K562 (cell line): ENCODE measurements around the gene C14orf39. TPM values are rescaled to one million over a fixed set of nuclear protein-coding genes. Genes with fewer than 3 reads are reported as not detected.

Experiments
- ATAC-seq: fragments of 200-7000 bp; cut with Tn5 transposase; 3 replicates; pipeline ENCODE4 v1.9.1; 2020; ENCODE audit warnings: moderate library complexity
- BruUV-seq: library from RNA; stranded (reverse); fragments of 400-500 nt; replicated peaks from 2 replicates; lab custom pipeline; 2021; lab: Mats Ljungman, UMichigan
- CTCF ChIA-PET: fragments of 300-600 bp; formaldehyde crosslinking; extraction: SDS; loops from one replicate; lab custom pipeline; 2021; ENCODE audit warnings: low intra/inter-chr PET ratio; lab: Yijun Ruan, JAX
- POLR2A ChIA-PET: fragments of 300-600, 350-650 bp; sonication (Branson Sonifier 250); formaldehyde crosslinking; extraction: SDS; loops from one replicate; lab custom pipeline; 2021; ENCODE audit warnings: antibody characterized with exemption, inconsistent platforms; lab: Yijun Ruan, JAX
- DNase-seq, 4 experiments: peaks; one replicate each; pipeline versions ENCODE4 v3.0.0 to v3.0.0-alpha.2; 2011 to 2018; ENCODE audit warnings: low spot score in 3 of 4, mixed read lengths in 3 of 4; ENCODE audit errors: extremely low read depth in 1 of 4
- FAIRE-seq: peaks from 2 replicates; lab custom pipeline; 2011; peaks lifted over from hg19 to GRCh38; lab: Jason Lieb, UNC
- H2AFZ ChIP-seq: 2 replicates; pipeline ENCODE4 v1.6.0; 2011; ENCODE audit warnings: low read depth, low read length, control low read depth, inconsistent platforms
- H3K27ac ChIP-seq: fragments of 200-600 bp; 3 replicates; pipeline ENCODE4 v1.8.0; 2011; ENCODE audit warnings: low read depth, mild to moderate bottlenecking, control low read depth, inconsistent platforms, low read length, moderate library complexity, mixed read lengths; ENCODE audit errors: extremely low read depth
- H3K27me3 ChIP-seq, 2 experiments: fragments of 300-600 bp in 1 of 2; 2 replicates in 1 of 2; 3 replicates in 1 of 2; pipeline versions ENCODE4 v1.6.0 to v1.8.0; 2011; ENCODE audit warnings: inconsistent platforms in 2 of 2, low read length in 2 of 2, mild to moderate bottlenecking in 1 of 2, mixed read lengths in 1 of 2, moderate library complexity in 1 of 2; ENCODE audit not compliant: control insufficient read depth in 2 of 2, insufficient read depth in 2 of 2
- H3K36me3 ChIP-seq: fragments of 300-600 bp; 3 replicates; pipeline ENCODE4 v1.8.0; 2011; ENCODE audit warnings: mild to moderate bottlenecking, low read length, inconsistent platforms; ENCODE audit not compliant: control insufficient read depth, insufficient read depth
- H3K4me1 ChIP-seq, 2 experiments: fragments of 200-600 bp in 1 of 2; replicated peaks in 1 of 2; 2 replicates in 1 of 2; 3 replicates in 1 of 2; pipeline versions ENCODE4 v1.5.1 to v1.8.0; 2011; ENCODE audit warnings: inconsistent platforms in 2 of 2, low read length in 2 of 2, mild to moderate bottlenecking in 1 of 2, mixed read lengths in 1 of 2, moderate library complexity in 1 of 2; ENCODE audit not compliant: control insufficient read depth in 2 of 2, insufficient read depth in 2 of 2
- H3K4me2 ChIP-seq: 2 replicates; pipeline ENCODE4 v1.6.1; 2011; ENCODE audit warnings: low read length, control low read depth, inconsistent platforms, mixed read lengths; ENCODE audit not compliant: insufficient read depth
- H3K4me3 ChIP-seq: fragments of 200-600 bp; sonication (generic), shearing (Covaris generic); 2 replicates; pipeline ENCODE4 v1.5.1; 2016; ENCODE audit warnings: control low read depth, inconsistent platforms
- H3K79me2 ChIP-seq: fragments of 200-600 bp; 3 replicates; pipeline ENCODE4 v1.8.0; 2011; ENCODE audit warnings: low read length, inconsistent platforms; ENCODE audit not compliant: control insufficient read depth, insufficient read depth
- H3K9ac ChIP-seq, 2 experiments: 2 replicates each; pipeline versions ENCODE4 v1.6.0 to v1.6.1; 2011; ENCODE audit warnings: low read depth in 2 of 2, low read length in 2 of 2, control low read depth in 1 of 2, inconsistent platforms in 1 of 2, mild to moderate bottlenecking in 1 of 2, mixed read lengths in 1 of 2; ENCODE audit not compliant: insufficient read depth in 1 of 2
- H3K9me1 ChIP-seq: one replicate; pipeline ENCODE4 v1.6.0; 2011; ENCODE audit warnings: inconsistent platforms, mild to moderate bottlenecking, low read length, moderate library complexity; ENCODE audit not compliant: control insufficient read depth, insufficient read depth
- H3K9me3 ChIP-seq: replicated peaks from 2 replicates; pipeline ENCODE4 v1.5.1; 2011; ENCODE audit warnings: low read depth, low read length, inconsistent platforms; ENCODE audit not compliant: control insufficient read depth, insufficient read depth
- H4K20me1 ChIP-seq: replicated peaks from 2 replicates; pipeline ENCODE4 v1.6.1; 2011; ENCODE audit warnings: low read length, inconsistent platforms, mixed read lengths; ENCODE audit not compliant: control insufficient read depth, insufficient read depth
- ARID1B ChIP-seq: fragments of 450-650 bp; IDR thresholded peaks from 2 replicates; pipeline ENCODE4 v1.6.1; 2016; ENCODE audit warnings: antibody characterized with exemption, mild to moderate bottlenecking, inconsistent platforms
- CEBPZ ChIP-seq: fragments of 150-350 bp; IDR thresholded peaks from 2 replicates; pipeline ENCODE4 v1.6.1; 2014; ENCODE audit warnings: low read depth, mild to moderate bottlenecking, low read length, borderline replicate concordance
- DDX20 ChIP-seq: fragments of 450-650 bp; IDR thresholded peaks from 2 replicates; pipeline ENCODE4 v1.6.1; 2016; ENCODE audit warnings: missing genetic modification characterization, low read depth, mild to moderate bottlenecking, missing compliant biosample characterization, moderate library complexity
- NBN ChIP-seq: fragments of 450-650 bp; IDR thresholded peaks from 2 replicates; pipeline ENCODE4 v1.6.1; 2016; ENCODE audit warnings: low read depth, mild to moderate bottlenecking
- PHF8 ChIP-seq: fragments of 200-600 bp; sonication (generic); IDR thresholded peaks from 2 replicates; pipeline ENCODE4 v1.6.1; 2012; ENCODE audit warnings: mixed run types, mild to moderate bottlenecking, inconsistent platforms, low read length, moderate library complexity, borderline replicate concordance
- RBM39 ChIP-seq: fragments of 200-400 bp; formaldehyde crosslinking; optimal IDR thresholded peaks from 2 replicates; pipeline ENCODE3; 2018; ENCODE audit warnings: low read depth, low read length
- WGBS: fragments of 100-300 bp; shearing (Covaris generic); methylation state at CpG from one replicate; pipeline ENCODE4 v1.1.6; 2016; ENCODE audit warnings: low coverage, mixed read lengths; ENCODE audit not compliant: insufficient coverage; ENCODE audit errors: missing lambda C conversion rate; 5-methylcytosine and 5-hydroxymethylcytosine counted together
- in situ Hi-C: fragments of 300-500 bp; cut with MboI; formaldehyde crosslinking; loops from 4 replicates; pipeline ENCODE4 v1.15.0; 2018; ENCODE audit warnings: inconsistent platforms, mixed read lengths
- intact Hi-C: fragments of 100-400 bp; cut with micrococcal nuclease; formaldehyde crosslinking; loops from 2 replicates; pipeline ENCODE4 v1.14.2; 2022
- polyA plus RNA-seq, 8 experiments: library from polyadenylated mRNA; depleted of rRNA in 4 of 8; stranded (reverse) in 5 of 8; unstranded in 3 of 8; fragments of >200 nt; fragmentation: Nextera tagmentation in 2 of 8; fragmentation: Illumina TruSeq in 1 of 8; extraction: Ambion mirVana in 2 of 8; extraction: Trizol in 1 of 8; gene quantifications; 2 replicates each; pipeline versions ENCODE4 v1.2.1 to v1.2.3, GENCODE V29; 2011 to 2014; ENCODE audit warnings: inconsistent platforms in 1 of 8, missing spikeins in 1 of 8
- total RNA-seq, 7 experiments: library from RNA; depleted of rRNA in 6 of 7; stranded (reverse); fragments of >200 nt in 6 of 7; fragmentation: Illumina TruSeq in 2 of 7; extraction: Trizol in 2 of 7; gene quantifications; 2 replicates each; pipeline versions ENCODE4 v1.2.1 to v1.2.3, GENCODE V29; 2011 to 2021; ENCODE audit warnings: low replicate concordance in 1 of 7

C14orf39 gene
- total and polyA plus RNA-seq, 9 of the 15 experiments (the other 6 are each of a cell fraction or from before 2014, with no cell fraction given) = 0.54 to 6.7 (median 1.4) TPM

- no peak for FAIRE-seq
- 22% methylated on average over 27 of the region's 35 CpGs for WGBS
Observed at GRCh38 chr14:60510254-60510950, 24.5 kb upstream of the C14orf39 start.

More at GRCh38 chr14:60510254-60510950, 24.5 kb upstream of the C14orf39 start:
- TF ChIP-seq ARID1B = no peak
- no peak for TF ChIP-seq NBN
- no peak for TF ChIP-seq CEBPZ
- no peak for TF ChIP-seq DDX20 (tag)
- no peak for TF ChIP-seq RBM39
- TF ChIP-seq PHF8 = no peak
- ChIA-PET CTCF (no interaction called here), POLR2A (no interaction called here)
- BruUV-seq = no TSS peak
- in situ Hi-C loops = no loop called here
- Histone ChIP-seq H3K4me3 (no peak overlapping the region), H3K36me3 (no peaks in the 10 kb centered on the region), H3K9me1 (no peaks in the 10 kb centered on the region), H3K27ac (no peak overlapping the region), H2AFZ (no peak overlapping the region), H4K20me1 (no peaks in the 10 kb centered on the region), H3K79me2 (no peaks in the 10 kb centered on the region), H3K4me1 (peaks cover 0 to 23% of the 10 kb centered on the region in 2 experiments; a peak in 1 of 5 replicates), H3K4me2 (no peak overlapping the region), H3K27me3 (peaks cover 21 to 57% of the 10 kb centered on the region in 2 experiments; a peak in 3 of 5 replicates), H3K9ac (no peak overlapping the region), H3K9me3 (no peaks in the 10 kb centered on the region)
- no peak for DNase-seq
- intact Hi-C loops = no loop called here
- no peak for ATAC-seq
